ENCODE measurements around the gene HS3ST5. TPM values are rescaled to one million over a fixed set of nuclear protein-coding genes. Genes with fewer than 3 reads are reported as not detected.
"Not testable (repeated sequence)": the region's sequence is repeated elsewhere in the genome, so short reads cannot be mapped to it uniquely, and the experiment has no call there.

Gene HS3ST5
- total RNA-seq, 1 donor from 2014 or later = not detected

DNA sequence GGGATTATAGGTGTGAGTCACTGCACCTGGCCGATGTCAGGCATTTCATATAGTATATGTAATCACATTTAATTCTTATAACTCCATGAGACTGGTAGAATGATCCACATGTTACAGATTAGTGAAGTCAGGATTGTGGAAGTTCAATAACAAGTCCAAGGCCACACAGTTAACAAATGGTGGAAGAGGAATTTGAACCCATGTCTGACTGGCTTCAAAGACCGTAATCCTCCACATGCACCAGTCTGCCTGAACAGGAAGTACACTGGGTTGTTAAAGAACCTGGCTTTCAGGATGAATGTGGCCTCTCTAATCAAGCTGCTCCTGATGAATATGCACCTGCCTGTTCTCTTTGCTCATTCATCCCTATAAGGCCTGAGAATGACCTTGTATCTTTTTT lies 249.9 kb downstream of the HS3ST5 start:
- no peak for DNase-seq (ENCODE audit: low read depth, low spot score)

DNA sequence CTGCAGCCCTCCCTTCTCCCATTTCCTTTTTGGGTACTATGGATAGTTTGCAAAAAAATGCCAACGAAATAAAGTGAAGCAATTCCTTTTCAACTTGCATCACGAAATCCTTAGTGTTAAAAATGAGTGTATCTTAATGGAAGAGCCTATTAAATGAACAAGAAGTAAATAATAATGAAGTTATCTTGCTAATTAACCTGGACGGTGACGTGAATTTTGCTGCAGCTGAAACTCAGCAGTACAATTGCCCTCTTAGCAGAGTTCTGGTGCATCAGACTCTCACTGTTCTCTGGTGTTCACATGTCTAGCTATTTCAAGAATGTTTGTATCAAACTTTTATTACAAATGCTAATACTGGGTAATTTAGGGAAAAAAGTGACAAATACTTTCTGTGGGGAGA lies 252.2 kb downstream of the HS3ST5 start:
- DNase-seq (ENCODE audit: low read depth, low spot score) = no peak

DNA sequence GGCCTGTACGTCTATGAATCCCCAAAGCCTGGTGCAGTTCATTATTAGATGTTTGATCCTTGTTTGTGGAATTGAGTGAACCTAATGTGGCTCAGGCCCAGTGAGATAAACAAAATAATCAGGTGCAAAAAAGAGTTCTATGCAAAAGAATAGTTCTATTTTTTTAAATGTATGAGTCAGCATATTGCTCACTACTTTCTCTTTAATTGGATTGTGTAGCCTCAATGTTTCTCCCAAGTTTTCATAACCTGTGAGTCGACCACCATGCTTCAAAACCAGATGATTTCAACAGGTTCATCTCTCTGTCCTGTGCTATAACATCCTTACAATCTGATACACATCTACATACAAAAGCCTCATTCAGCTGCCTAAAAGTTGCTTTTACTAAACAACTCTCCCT lies 255.3 kb downstream of the HS3ST5 start:
- no peak for DNase-seq (ENCODE audit: low read depth, low spot score)

GRCh38 chr6:114085211-114085610 lies 257.6 kb downstream of the HS3ST5 start:
- DNase-seq (ENCODE audit: low read depth, low spot score) = no peak

DNA sequence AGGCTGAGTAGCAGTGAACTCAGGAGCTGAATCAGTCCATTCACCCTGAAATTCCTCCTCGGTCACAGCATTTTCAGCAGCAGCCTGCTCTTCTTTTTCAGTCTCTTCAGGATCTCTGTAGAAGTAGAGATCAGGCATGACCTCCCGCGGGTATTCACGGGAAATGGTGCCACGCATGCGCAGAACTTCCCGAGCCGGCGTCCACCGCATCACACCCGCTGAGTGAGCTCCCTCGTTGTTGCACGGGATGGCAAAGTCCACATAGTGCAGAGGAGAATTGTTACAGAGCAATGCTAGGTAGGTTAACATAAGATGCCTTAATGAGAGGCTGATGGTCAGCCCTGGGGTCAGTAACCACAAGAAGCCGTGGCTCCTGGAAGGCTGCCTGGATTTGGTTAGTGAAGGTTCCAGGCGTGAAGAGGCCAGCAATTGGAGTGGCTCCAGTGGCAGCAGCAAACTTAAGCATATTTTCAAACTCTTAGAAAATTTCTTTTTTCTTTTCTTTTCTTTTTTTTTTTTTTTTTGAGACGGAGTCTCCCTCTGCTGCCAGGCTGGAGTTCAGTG lies 258.4 kb downstream of the HS3ST5 start:
- DNase-seq (ENCODE audit: low read depth, low spot score) = no peak

- DNase-seq (ENCODE audit: low read depth, low spot score) = no peak
These were observed 259.6 kb downstream of the HS3ST5 start for GRCh38 chr6:114083251-114083650.

- no peak for DNase-seq (ENCODE audit: low read depth, low spot score)
These were observed 261.1 kb downstream of the HS3ST5 start for GRCh38 chr6:114081730-114082129.

DNA sequence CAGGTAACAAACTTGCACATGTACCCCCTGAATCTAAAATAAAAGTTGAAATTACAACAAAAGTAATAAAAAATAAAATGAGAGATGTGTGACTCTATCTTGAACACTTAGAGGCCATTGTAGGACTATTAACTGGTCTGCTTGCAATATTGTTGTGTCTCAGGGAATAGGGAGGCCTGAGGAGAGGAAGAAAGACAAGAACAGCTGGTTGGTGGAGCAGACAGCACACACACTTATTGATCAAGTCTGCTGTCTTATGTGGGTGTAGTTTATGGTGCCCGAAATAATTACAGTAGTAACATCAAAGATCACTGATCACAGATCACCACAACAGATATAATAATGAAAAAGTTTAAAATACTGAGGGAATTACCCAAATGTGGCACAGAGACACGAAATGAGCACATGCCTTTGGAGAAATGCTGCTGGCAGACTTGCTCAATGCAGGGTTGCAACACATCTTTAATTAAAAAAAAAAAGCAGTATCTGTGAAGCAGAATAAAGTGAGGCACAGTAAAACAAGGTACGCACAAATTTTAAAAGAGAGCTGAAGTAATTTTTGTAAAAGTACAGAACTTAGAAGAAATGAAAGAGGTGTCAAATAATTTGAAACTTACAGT lies 261.8 kb downstream of the HS3ST5 start:
- no peak for DNase-seq (ENCODE audit: low read depth, low spot score)

DNA sequence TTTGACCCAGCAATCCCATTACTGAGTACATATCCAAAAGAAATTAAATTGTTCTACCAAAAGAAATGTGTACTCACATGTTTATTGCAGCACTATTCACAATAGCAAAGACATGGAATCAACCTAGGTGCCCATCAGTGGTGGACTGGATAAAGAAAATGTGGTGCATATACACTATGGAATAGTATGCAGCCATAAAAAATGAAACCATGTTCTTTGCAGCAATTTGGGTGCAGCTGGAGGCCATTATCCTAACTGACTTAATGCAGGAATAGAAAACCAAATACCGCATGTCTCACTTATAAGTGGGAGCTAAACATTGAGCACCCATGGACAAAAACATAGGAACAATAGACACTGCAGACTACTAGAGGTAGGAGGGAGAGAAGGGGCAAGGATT lies 262.4 kb downstream of the HS3ST5 start:
- DNase-seq (ENCODE audit: low read depth, low spot score) = not testable (repeated sequence)

DNA sequence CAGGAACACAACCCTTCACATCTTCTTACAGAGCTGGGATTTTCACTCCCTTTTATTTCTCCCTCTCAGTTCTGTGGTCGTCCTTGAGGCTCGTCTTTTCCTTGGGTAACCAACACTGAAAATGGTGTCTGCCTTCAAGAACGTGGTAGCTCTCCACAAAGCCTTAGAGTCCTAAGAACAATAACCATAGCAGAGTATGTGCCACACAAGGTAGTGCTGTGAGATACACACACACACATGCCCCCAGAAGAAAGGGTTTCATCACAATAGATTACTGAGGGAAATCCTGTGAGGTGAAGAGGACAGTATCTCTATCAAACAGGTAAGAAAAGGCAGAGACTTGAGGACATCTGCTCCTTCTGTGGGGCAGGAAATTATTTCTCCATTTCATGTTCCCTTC lies 267.0 kb downstream of the HS3ST5 start:
- no peak for DNase-seq (ENCODE audit: low read depth, low spot score)

- DNase-seq (ENCODE audit: low read depth, low spot score) = no peak
These were observed 267.5 kb downstream of the HS3ST5 start for GRCh38 chr6:114075300-114075699.

GRCh38 chr6:114068771-114069170 lies 274.1 kb downstream of the HS3ST5 start:
- DNase-seq (ENCODE audit: low read depth, low spot score) = no peak

- DNase-seq (ENCODE audit: low read depth, low spot score) = no peak
These were observed 274.7 kb downstream of the HS3ST5 start for GRCh38 chr6:114068116-114068515.

- DNase-seq (ENCODE audit: low read depth, low spot score) = no peak
These were observed 278.0 kb downstream of the HS3ST5 start for GRCh38 chr6:114064862-114065261.

GRCh38 chr6:114063956-114064355 lies 278.9 kb downstream of the HS3ST5 start:
- DNase-seq (ENCODE audit: low read depth, low spot score) = no peak

DNA sequence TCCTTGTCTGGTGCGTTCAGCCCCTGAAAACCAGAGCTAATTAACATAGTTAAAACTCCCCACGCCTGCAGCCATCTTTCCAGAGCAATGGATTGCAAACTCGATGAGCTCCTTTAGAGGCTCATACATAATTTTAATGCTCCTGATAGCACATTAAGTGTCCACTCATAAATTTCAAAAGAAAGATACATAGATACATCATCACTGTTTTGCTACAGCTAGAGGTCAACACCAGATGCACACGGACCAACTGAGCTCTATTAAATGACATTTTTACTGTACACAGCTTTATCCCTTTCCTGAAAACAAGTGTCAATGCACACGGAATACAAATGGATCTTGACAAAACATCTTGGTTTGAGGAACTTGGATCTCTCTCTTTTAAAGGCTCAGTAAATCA lies 280.6 kb downstream of the HS3ST5 start:
- DNase-seq (ENCODE audit: low read depth, low spot score) = no peak

DNA sequence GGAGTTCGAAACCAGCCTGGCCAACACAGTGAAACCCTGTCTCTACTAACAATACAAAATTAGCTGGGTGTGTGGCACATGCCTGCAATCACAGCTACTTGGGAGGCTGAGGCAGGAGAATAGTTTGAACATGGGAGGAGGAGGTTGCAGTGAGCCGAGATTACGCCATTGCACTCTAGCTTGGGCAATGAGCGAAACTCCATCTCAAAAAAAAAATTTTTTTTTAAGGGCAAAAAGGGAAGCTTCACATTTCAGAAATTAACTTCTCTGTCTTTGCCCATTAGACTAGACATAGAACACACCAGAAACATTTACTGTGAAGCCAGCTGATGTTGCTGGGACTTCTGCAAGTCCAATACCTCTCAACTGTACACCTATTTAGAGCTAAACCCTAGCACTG lies 281.1 kb downstream of the HS3ST5 start:
- no peak for DNase-seq (ENCODE audit: low read depth, low spot score)

GRCh38 chr6:114061116-114061515 lies 281.7 kb downstream of the HS3ST5 start:
- no peak for DNase-seq (ENCODE audit: low read depth, low spot score)

GRCh38 chr6:114058435-114058834 lies 284.4 kb downstream of the HS3ST5 start:
- no peak for DNase-seq (ENCODE audit: low read depth, low spot score)

GRCh38 chr6:114055763-114056162 lies 287.1 kb downstream of the HS3ST5 start:
- no peak for DNase-seq (ENCODE audit: low read depth, low spot score)

DNA sequence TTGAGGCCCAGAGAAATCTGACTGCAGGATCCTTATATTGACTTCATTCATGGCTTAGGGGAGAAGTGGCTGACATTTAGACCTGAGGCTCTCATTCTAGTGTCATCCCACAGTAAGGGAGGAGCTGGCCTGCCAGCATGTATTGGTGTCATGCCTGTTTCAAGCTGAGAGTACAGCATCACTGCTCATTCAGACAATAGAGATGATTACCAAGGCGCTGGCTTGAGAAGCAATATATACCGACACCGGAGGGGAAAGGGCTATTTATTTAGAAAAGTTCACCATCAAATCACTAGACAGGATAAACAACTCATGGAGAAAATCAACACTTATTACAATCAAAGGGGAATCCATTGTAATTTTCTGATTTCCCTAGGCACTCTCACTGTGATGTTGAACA lies 287.5 kb downstream of the HS3ST5 start:
- DNase-seq (ENCODE audit: low read depth, low spot score) = no peak

DNA sequence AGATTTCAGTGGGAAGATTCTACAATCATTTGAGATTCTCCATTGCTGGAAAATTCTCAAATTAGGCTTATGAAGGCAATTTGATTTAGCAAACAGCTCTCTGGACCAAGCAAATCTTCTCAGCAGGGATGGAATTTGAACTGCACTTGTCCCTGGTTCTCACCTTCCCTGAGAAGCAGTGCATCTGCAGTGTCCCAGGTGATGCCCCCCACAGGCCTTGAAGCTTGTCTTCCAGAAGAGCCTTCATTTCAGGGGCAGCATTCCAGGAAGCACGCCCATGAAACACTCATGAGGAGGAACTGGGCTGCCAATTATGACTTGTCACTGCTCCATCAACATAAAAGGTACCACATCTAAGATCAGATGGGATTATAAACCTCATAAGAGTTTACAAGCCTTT lies 289.0 kb downstream of the HS3ST5 start:
- DNase-seq (ENCODE audit: low read depth, low spot score) = no peak

- no peak for DNase-seq (ENCODE audit: low read depth, low spot score)
These were observed 290.7 kb downstream of the HS3ST5 start for GRCh38 chr6:114052141-114052540.

GRCh38 chr6:114051031-114051430 lies 291.8 kb downstream of the HS3ST5 start:
- no peak for DNase-seq (ENCODE audit: low read depth, low spot score)

Measured in pulmonary artery endothelial cell (primary cell).